HG02571 (cell line): ENCODE measurements around the gene CDC42BPB.

Source experiments
- ATAC-seq: cut with Tn5 transposase; IDR thresholded peaks from one replicate; pipeline ENCODE4 v1.9.1; 2021; ENCODE audit warnings: mild to moderate bottlenecking, moderate library complexity; ENCODE audit not compliant: unreplicated experiment

CDC42BPB gene

GRCh38 chr14:103073367-103073875 lies 16.1 kb upstream of the CDC42BPB start:
- ATAC-seq: no peak

DNA sequence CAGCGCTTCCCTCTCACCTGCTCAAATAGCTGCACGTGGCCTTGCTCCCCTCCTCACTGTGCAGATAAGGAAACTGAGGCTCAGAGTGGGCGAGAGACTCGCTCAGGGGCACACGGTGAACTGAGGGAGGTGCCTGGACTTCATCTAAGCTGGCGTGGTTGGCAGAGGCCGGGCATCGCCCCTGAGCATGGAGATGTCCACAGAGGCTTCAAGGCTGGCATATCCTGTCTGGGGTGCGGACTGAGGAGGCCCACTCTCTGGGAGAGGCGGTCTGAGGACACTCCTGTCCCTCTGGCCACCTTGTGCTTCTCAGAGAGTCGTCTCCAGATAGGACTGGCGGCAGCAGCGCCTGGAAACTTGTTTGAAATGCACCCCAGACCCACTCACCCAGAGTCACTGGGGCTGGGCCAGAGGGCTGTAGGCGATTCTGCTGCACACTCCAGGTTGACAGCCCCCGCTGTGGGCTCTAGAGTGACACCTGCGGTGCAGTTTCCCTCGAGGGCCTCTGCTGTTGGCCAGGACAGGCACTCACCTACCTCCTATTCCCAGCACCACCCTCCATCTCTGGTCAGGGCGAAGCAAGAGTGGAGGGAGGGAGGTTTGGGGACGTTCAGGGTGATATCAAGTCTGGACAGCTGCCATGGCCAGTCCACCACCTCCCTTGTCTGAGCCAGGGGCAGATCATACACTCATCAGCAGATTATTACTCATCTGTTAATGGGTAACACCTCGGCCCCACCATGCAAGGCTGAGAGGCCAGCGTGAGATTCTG lies 15.4 kb upstream of the CDC42BPB start:
- no peak for ATAC-seq

GRCh38 chr14:103071544-103072251 lies 14.3 kb upstream of the CDC42BPB start:
- no peak for ATAC-seq

GRCh38 chr14:103070971-103071542 lies 13.7 kb upstream of the CDC42BPB start:
- no peak for ATAC-seq

DNA sequence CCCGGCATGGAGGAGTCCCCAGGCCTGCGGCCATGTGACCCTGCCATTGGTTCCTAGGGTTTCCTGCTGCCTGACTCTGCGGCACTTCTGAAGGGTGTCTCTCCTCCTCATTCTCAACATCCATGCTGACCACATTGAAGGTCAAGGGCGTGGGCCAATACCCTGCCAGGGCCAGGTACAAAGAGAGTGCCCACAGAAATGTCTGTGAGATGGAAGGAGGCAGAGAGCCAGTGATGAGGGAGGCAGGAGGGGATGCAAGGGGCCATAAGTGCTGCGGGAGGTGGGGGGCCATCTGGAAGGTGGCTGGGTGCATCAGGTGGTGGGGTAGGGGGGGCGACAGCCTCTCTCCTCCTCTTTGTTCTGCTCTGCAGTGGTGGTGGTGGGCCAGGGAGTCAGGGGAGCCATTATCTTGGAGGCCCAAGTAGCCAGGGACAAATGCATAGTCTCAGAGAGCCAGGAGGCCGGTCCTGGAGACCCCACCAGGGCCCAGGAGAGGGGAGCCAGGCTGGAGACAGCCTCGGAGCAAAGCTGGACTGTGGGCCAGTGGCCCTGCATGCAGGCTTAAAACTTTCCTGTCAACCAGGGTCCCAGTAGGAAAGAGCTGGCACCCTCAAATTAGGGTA lies 13.0 kb upstream of the CDC42BPB start:
- ATAC-seq: no peak

DNA sequence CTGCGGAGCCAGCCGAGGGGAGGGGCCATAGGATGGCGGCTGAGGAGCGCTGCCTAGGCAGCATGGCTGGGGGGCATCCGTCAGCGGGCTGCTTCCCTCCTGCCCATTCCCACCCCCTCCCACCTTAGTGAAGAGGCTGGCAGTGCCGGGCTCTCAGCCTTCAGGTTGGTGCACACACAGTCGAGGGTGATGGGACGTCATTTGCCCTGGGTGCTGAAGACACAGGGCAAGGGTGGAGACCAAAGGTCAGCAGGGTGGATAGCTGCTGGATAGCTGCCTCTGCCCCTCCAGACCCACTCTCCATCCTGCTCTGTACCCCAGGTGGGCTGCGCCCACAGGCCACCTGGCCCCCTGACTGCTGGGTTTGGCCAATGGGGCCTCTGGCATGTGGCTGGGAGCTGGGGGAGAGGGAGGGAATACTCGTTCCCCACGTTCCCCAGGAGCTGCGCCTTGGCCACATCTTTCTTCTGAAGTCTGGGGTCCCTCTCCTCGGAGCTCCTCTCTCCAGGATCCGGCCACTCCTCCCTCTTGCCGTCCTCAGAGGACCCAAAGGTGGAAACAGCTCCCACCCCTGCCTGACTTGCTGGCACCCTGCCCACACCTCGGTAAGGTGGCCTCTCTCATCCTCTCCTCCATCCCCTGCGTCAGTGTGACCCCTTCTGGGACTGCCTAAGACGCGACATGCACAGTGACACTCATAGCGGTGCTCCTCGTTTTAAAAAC lies 11.2 kb upstream of the CDC42BPB start:
- no peak for ATAC-seq

GRCh38 chr14:103067231-103067954 lies 10.0 kb upstream of the CDC42BPB start:
- ATAC-seq: no peak

DNA sequence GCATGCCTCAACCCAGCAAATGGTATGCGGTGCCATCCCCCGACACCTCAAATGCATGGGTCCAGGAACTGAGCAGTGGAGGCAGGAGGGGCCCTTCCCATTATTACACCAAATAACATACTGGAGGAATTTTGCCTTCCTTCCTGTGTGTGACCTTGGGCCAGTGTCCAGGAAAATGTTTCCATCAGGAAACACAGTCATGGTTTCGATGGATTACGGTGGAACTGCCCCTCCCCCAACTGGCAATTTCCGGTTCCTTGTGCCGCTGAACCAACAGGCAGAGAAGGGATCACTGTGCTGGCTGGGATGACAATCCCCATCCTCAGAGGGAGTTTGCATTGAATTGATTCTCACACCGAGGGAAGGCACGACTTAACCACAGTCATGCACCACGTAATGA lies 9.1 kb upstream of the CDC42BPB start:
- ATAC-seq: no peak

- no peak for ATAC-seq
Observed at GRCh38 chr14:103065861-103066260, 8.5 kb upstream of the CDC42BPB start.

GRCh38 chr14:103064978-103065377 lies 7.6 kb upstream of the CDC42BPB start:
- ATAC-seq: no peak

DNA sequence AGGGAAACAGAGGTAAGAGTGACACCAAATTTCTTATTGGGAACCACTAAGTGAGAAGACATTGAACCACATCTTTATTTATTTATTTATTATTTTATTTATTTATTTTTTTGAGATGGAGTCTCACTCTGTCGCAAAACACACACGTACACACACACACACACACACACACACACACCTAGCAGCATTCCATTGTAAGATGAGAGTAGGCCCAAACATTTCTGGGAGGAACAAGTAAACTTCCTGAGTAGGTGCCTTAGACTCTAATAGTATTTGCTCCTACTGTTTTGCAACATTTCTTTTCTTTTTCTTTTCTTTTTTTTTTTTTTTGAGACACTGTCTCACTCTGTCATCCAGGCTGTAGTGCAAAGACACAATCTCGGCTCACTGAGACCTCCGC lies 7.1 kb upstream of the CDC42BPB start:
- ATAC-seq: no peak

DNA sequence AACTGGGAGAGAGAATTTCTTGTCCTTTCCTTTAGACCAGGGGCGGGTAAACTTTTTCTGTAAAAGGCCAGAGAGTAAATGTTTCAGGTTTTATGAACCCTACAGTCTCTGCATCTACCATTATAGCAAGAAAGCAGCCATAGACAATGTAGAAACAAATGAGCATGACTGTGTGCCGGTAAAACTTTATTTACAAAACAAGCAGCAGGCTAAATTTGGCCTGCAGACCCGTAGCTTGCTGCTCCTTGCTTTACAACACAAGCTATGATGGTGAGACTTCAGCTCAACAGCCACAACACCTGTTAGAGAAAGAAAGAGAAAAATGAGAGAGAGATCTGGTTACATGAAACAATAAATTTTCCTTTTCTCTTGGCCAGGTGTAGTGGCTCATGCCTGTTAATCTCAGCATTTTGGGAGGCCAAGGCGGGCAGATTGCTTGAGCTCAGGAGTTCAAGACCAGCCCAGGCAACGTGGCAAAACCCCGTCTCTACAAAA lies 4.2 kb upstream of the CDC42BPB start:
- ATAC-seq: no peak

- ATAC-seq: no peak
Observed at GRCh38 chr14:103059556-103059955, 2.2 kb upstream of the CDC42BPB start.

DNA sequence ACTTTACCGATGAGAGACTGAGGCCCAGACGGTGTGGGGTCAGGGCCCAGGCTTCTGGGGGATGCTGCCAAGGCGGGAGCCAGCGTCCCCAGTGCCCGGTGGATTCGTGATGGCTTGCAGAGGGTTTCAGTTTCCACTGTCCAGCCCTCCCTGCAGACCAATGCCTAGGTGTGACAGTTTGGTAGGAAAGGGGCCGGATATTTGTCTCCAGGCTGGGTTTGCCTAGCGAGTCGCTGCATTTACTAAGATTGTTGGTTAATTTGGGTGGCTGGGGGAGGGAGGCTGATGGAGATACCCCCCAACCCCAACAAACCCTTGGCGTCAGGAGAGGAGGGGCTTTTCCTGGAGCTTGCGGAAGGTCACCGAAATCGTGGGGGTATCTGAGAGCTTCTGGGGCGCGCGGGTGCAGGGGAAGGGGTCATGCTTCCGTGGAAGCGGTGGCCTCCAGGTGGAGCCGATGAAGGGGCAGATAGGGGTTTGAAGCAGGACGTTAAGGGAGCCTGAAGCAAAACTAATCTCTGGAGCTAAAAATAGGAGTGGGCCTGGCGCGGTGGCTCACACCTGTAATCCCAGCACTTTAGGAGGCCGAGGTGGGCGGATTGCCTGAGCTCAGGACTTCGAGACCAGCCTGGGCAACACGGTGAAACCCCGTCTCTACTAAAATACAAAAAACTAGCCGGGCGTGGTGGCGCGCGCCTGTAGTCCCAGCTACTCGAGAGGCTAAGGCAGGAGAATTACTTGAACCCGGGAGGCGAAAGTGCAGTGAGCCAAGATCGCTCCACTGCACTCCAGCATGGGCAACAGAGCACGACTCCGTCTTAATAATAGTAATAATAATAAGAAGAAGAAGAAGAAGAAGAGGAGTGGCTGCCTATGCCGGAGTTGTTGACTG lies 1.1 kb upstream of the CDC42BPB start:
- no peak for ATAC-seq

- ATAC-seq: no peak
Observed at GRCh38 chr14:103057028-103057371, 349 bp downstream of the CDC42BPB start.

DNA sequence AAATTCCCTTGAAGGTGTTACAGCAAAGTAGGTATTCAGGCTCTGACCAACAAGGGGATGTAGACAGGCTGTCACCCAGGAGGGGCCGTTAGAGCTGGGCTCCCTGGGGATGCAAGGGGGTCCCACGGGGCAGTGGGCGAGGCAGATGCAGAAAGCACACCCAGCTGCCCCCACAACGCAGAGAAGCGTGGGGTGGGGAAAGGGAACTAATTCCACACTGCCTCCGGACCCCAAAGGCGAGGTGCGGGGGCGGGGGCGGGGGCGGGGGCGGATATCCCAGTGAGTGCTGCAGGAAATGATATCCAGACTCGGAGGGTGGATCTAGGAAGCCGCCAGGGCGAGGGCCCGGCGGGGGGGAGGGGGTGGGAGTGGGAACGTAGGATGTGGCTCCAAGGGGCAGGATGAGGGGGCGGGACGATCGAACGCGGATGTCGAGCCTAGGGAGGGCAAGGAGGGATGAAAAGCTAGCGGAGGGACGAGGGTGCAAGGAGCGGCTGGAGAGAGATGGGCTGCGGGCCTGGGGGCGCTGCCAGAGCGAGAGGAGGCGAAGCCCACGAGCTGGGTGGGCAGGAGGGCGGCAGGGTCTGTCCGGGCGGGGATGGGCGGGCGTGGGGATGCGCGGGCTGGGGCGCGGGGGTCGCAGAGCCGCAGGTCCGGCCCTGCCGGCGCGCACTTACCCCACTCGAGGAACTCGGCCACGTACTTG lies 874 bp downstream of the CDC42BPB start:
- no peak for ATAC-seq

DNA sequence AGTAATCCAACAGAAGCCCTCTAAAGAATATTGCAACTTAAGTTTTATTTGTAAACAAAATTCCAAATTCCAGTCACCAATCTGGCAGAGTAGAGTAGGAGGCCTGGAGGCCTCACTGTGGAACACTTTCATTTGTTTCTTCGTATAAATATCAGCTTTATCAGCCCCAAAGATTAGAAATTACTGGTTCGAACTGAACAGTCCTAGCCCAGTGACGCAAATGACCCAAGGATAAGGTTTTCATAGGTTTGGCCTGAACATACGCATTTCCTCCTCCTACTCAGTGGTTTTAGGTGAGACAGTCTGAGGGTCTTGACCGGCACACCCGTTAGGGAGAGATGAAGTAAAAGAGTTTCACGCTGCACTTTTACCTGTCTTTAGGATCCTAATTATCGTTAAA lies 1.7 kb downstream of the CDC42BPB start:
- ATAC-seq: no peak

DNA sequence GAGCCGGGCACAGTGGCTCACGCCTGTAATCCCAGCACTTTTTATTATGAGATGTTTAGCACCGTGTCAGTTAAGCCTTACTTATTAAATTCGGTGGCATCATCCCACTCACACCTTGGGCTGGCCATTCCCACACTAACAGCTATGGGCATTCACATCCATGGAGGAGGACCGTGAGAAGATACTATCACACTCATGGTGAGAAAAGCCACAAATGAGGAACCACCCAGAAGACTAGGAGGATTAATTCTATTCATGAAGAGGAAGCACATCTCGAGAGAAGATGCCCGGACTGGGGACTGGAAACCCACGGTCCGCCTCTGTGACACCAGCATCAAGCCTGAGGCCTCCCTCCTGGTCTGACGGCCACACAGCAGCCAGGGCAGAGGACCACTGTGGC lies 4.9 kb downstream of the CDC42BPB start:
- ATAC-seq: no peak
